HUDEP-2 (cell line): ENCODE results near the gene WIPF2.

Source experiments
- DNase-seq, 76 experiments: peaks; one replicate each; lab custom pipeline; 2025; ENCODE audit not compliant: unreplicated experiment in 76 of 76; lab: John Stamatoyannopoulos, UW

WIPF2 gene

DNA sequence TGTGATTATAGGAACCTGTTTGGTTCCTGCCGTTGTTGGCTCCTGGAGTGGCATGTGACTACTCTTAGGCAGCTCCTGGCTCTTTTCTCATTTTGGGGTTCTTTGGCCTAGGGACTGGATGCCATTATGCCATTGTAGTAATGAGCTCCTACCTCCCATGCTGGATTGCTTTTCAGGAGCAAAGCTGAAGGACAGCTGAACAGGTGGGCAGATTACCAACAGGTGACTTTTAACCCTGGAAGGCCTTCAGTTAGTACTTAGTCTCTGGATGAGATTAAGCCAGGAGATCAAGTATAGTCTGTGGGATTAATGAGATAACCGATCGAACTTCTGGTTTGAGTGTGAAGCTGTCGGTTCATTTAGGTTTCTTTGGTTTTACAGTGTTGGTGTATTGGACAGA is 25.2 kb downstream of the WIPF2 start:
- no peak for DNase-seq

- DNase-seq, result no peak
Measured at GRCh38 chr17:40247926-40248495, 28.9 kb downstream of the WIPF2 start.

- no peak for DNase-seq
Measured at GRCh38 chr17:40248507-40248906, 29.4 kb downstream of the WIPF2 start.

DNA sequence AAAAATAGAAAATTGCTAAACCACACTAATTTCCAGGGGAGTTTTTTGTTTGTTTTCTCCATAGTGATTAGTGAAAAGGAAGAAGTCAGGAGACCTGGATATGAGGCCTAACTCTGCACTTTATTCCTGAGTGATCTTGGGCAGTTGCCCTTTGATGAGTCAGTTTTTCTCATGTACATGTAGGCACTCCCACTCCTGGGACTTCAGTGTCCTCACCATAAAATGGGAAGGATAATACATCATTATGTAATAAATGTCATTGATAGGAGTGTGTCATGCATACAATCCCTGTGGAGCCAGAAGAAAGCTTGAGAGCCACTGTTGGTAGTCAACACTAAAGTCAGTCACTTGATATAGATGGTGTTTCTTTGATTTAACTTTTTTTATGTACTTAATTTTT is 32.5 kb downstream of the WIPF2 start:
- DNase-seq, result peak in 9 of 76 experiments; percentile 1 to 42 (median 19)

- no peak for DNase-seq
Measured at GRCh38 chr17:40253565-40253964, 34.5 kb downstream of the WIPF2 start.

GRCh38 chr17:40259505-40259904 is 40.4 kb downstream of the WIPF2 start:
- DNase-seq, result no peak

GRCh38 chr17:40260528-40260927 is 41.4 kb downstream of the WIPF2 start:
- DNase-seq, result no peak

GRCh38 chr17:40264458-40265185 is 45.5 kb downstream of the WIPF2 start:
- no peak for DNase-seq

- peak in 2 of 76 experiments; percentile 7 to 11 for DNase-seq
Measured at GRCh38 chr17:40265337-40265736, 46.2 kb downstream of the WIPF2 start.

DNA sequence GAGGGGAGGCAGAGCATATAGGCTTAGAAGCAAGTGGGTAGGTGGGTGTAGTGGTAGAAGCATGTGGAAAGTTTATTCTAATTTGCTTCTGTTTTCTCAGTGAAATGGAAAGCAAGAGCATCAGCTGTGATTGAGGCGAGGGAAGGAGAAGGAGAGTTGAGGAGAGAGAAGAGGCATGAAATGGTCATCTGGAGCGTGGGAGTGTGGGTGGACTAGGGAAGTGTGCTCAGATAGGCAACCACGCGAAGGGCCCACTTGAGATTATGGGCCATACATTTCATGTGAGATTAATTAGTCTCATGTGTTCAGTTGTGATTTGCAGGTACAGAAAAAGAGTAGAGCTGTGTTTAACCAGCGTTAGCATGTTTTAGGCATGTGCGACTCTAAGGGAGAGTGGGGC is 47.8 kb downstream of the WIPF2 start:
- no peak for DNase-seq

DNA sequence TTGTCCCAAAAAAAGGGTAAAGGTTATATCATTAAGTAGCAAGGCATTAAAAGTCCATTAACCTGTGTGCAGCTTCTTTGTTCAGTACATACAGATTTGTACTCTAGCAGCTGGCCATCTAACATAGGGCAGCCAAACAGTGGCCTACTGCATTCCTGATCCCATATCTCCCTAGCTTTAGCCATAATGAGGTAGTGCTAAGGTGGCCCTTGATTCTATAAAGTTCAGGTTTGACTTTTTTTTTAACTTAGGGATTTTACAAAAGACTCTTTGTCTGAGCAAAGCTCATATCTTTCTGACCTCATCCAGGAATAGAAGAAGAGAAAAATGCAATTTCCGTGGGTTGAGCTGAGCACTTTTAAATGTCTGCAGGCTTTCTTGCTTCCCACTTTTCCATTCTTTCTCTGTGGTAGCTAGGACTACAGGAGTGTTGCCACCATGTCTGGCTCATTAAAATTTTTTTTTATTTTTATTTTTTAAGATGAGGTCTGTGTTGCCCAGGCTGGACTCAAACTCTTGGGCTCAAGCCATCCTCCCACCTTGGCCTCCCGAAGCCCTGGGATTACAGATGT is 49.1 kb downstream of the WIPF2 start:
- DNase-seq, result no peak

DNA sequence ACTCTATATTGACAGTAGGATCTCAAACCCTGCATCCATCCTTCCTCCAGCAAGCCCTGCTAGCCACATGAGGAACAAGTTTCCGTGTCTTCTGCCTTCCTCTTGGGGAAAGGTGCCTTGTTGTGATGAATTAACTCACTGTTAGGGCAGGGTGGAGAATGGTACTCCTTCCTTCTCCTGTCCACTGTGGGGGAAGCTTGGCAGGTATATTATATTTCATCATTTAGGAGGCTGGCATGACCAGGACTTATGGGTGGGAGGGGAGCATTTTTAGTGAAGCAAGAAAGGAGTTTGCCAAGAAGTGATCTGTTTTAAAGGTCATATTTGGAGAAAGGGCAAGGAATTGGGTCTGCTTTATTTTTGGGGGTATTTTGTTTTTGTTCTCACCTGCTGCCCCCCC is 59.3 kb downstream of the WIPF2 start:
- no peak for DNase-seq

DNA sequence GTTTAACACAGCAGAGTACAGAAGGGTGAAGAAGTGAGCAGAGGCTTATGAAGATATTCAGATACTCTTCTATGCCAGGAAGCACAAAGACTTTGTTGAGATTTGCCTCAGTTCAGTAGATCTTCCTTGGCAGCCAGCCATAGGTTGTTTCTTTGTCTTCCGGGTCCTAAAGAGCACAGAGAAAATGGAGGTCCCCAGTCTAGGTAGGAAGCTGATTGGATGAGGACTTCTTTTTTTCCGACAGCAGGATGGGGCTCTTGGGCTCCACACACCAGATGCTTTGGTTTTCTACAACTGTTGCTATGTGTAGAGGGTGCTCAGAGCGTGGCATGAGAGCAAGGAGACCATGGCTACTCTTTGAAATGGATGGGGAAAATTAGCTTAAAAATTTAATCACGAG is 60.3 kb downstream of the WIPF2 start:
- DNase-seq, result no peak

- DNase-seq, result no peak
Measured at GRCh38 chr17:40281663-40282062, 62.6 kb downstream of the WIPF2 start.

DNA sequence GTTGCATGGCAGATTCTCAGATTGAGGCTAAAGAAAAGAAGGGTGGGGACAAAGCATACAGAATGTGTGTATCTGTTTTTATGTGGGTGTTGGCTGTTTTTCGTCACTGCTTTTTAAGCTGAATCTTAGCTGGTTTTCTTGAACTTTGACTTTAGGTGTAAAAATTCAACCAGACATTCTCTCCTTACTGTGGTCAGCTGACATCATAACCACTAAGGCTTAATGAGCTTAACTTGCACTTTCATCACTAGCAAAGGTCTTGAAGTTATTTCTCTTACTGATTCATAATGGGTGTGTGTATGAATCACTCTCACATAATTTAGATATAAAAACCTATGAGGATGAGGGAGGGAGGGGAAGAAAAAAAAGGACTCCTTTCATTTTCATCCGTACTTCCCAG is 64.6 kb downstream of the WIPF2 start:
- no peak for DNase-seq

DNA sequence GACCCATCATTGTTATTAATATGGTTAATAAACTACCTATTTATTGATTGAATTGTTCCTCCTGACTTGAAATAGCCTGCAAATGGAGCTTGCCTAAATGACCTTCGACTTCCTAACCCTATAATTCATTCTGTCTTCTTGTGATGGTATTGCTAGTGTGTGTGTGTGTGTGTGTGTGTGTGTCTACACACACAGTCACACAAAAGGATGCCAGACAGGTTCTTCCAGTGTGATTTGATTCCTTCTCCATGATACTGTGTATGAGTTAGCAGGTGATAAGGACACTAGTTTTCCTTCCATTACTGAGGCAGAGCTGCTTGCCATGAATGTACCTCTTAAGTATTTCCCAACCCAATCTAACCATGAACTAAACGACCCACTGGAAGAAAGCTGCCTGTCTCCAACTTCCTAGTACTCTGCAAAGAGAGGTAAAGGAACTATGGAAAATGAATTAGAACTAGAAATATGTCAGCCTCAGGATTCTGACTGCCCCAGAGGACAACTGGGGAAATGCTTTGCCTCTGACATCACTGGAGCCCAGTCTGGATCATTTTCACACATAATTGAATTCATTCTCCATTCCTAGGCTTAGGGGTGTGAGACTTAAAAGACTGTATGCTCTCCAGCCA is 65.1 kb downstream of the WIPF2 start:
- no peak for DNase-seq

DNA sequence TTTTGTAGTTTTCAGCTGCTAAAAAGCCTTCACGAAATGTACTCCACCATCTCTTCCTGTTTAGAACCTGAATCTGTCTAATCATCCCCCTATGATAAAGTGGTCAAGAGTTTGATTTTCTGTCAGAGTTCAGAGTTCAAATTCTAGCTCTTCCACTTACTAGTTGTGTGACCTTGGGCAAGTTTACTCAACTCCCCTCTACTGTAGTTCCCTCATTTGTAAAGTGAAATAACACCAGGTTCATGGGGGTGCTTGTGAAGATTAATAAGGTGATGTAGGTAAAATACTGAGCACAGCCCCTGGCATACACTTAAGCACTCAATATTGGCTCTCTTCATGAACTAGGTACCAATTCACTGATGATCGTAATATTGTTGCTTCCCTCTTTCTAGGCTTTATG is 67.4 kb downstream of the WIPF2 start:
- no peak for DNase-seq

DNA sequence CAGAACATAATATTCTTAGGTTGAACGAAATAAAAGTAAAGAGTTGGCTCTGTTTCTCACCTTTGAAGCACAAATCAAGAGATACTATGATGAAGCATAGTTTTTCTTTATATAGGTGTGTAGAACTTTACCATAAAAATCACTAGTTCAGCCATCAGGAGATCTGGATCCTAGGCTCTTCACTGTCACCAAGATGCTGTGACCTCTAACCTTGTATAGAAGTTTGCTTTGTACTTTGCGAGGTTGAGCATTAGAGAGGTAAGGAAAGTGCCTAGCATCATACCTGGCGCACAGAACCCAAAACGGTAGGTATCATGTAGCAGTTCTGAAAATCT is 68.0 kb downstream of the WIPF2 start:
- DNase-seq, result no peak

DNA sequence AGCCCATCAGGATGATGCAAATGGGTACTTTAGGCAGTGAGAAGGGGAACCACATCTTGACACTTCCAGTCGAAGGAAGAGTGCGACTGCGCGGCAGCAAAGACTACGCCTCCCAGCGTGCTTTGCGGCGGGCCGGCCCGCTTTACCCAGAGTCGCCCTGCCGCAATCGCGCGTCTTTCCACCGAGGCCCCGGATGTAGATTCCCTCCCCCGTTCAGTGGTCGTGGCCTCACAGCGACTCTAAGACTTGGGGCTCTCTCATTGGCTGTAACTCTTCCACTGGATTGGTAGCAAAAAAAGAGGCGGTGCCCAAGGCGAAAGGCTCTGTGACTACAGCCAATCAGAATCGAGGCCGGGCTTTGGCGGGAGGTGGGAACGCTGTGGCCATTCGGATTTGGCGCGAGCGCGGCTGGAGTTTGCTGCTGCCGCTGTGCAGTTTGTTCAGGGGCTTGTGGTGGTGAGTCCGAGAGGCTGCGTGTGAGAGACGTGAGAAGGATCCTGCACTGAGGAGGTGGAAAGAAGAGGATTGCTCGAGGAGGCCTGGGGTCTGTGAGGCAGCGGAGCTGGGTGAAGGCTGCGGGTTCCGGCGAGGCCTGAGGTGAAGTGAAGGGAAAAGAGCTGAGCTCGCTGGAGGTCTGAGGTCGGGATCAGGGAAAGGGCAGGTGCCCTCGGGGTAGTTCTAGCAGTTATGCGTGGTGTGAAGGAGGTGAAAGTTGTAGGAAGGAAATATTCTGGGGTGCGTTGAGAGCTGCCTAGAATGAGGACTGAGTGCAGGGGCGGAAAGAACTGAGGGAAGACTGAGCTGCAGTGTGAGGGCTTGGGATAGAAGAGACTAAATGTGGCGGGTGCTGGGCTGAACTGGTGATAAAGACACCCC is 68.6 kb downstream of the WIPF2 start, which contains the start of gene CDC6:
CDC6 (plus strand) TSS at position 386 of the 876 bp plus-strand sequence. CDS start 1,542 bp downstream, outside the sequence.
- DNase-seq, result peak in 75 of 76 experiments; percentile 80 to 100 (median 97)

GRCh38 chr17:40290629-40291280 is 71.7 kb downstream of the WIPF2 start:
- DNase-seq, result peak in 39 of 76 experiments; percentile 6 to 71 (median 31)
